Hindlimb muscle (tissue), 1 donor: ENCODE data around the gene EYS. TPM values are rescaled to one million over a fixed set of nuclear protein-coding genes. Genes with fewer than 3 reads are reported as not detected.
"Not testable (repeated sequence)": the region's sequence is repeated elsewhere in the genome, so short reads cannot be mapped to it uniquely, and the experiment has no call there.

Source experiments
- DNase-seq: peaks from one replicate; pipeline ENCODE4 v3.0.0-alpha.2; 2013
- polyA plus RNA-seq: library from polyadenylated mRNA; unstranded; fragments of 120-200 nt; gene quantifications from one replicate; pipeline ENCODE4 v1.2.1, GENCODE V29; 2013; ENCODE audit not compliant: insufficient read length

EYS gene
- polyA plus RNA-seq, 1 donor: 0.59 TPM

GRCh38 chr6:63805345-63805744 is 1901.7 kb downstream of the EYS start:
- no peak for DNase-seq

DNA sequence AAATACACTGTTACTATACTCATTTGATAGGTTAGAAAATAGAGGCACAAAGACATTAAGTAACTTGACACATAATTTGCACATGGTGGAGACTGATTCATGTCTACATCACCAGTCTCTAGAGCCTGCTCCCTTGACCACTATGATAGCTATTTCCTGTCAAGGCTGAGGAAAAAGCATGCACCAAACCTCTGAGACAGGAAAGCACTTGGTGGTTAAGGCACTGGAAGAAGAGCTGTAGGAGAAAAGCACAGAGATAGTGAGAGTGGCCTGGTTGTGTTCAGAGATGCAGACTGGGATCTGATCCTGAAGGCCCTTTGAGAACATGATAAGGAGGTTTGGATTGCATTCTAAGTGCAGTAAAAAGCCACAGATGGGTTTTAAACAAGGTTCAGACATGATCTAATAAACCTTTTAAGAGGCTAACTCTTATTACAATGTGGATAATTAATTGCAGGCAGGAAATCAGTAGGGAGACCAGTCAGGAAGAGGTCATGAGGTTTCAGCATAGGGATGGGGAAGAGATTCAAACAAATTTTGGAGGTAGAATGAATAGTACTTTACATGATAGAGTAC is 1902.6 kb downstream of the EYS start:
- no peak for DNase-seq

DNA sequence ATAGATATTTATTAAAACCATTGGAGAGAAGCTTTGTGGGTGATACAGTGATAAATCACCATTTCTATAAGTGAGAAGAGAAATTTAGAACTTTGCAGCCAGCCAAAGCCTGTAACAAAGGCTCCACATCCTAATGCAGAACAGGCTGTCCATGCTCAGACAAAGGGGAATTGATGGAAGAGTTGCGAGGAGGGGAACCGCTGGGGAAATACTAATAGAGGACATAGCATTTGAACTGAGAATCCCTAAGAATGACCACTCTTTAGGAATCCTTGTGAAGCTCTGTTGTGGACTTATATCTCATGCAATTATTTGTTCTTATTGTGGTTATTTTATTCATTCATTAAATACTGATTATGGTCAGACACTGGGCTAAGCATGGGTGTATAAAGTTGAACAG is 1903.7 kb downstream of the EYS start:
- no peak for DNase-seq

GRCh38 chr6:63802606-63803206 is 1904.3 kb downstream of the EYS start:
- no peak for DNase-seq

DNA sequence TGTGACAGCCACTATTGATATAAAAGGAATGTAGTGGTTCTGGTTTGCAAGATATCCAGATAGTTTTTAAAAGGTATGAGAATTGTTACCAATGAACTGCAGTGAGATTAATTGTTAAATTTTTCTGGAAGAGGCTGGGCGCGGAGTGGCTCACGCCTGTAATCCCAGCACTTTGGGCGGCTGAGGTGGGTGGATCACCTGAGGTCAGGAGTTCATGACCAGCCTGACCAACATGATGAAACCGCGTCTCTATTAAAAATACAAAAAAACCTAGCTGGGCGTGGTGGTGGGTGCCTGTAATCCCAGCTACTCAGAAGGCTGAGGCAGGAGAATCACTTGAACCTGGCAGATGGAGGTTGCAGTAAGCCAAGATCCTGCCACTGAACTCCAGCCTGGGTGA is 1906.6 kb downstream of the EYS start:
- DNase-seq: not testable (repeated sequence)

GRCh38 chr6:63799813-63800212 is 1907.2 kb downstream of the EYS start:
- no peak for DNase-seq

- no peak for DNase-seq
Measured at GRCh38 chr6:63799313-63799712, 1907.7 kb downstream of the EYS start.

GRCh38 chr6:63798378-63798777 is 1908.6 kb downstream of the EYS start:
- no peak for DNase-seq

- DNase-seq: no peak
Measured at GRCh38 chr6:63797721-63798120, 1909.3 kb downstream of the EYS start.

DNA sequence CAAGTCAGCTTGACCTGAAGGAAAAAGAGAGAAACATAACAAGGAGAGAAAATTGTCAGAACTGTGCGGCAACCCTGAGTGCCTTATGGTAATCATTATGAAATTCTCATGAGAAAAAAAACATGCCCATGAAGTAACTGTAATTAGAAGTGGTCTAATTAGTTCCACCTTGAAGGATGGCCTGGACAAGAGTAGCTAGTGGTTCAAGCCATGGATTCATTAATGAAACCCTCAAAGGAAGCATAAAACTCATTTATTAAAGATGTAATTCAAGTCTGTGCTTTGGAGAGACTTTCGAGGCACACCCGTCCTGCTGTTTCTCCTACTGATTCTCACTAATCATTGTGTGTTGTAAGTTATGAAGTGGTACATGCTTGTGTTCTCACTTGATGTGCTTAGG is 1911.2 kb downstream of the EYS start:
- DNase-seq: no peak

GRCh38 chr6:63795006-63795405 is 1912.0 kb downstream of the EYS start:
- no peak for DNase-seq

- no peak for DNase-seq
Measured at GRCh38 chr6:63793465-63794137, 1913.4 kb downstream of the EYS start.

- DNase-seq: no peak
Measured at GRCh38 chr6:63792736-63793464, 1914.1 kb downstream of the EYS start.

DNA sequence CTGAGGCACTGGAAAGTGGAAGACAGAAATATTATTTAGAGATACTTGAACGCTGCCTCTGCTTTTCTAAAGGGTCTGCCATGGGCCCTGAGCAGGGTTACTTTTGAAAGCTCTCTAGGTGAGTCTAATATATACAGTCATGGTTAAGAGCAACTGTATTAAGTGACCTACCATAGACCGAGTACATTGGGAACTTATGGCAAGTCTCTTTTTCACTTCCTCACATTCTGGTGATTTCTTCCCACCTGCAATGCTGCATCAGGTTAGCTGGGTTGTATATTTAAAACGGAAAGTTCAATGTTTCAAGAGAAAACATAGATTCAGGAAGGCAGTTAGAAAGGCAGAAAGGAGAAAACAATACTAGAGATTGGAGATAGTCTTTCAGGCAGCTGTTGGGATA is 1916.7 kb downstream of the EYS start:
- no peak for DNase-seq

DNA sequence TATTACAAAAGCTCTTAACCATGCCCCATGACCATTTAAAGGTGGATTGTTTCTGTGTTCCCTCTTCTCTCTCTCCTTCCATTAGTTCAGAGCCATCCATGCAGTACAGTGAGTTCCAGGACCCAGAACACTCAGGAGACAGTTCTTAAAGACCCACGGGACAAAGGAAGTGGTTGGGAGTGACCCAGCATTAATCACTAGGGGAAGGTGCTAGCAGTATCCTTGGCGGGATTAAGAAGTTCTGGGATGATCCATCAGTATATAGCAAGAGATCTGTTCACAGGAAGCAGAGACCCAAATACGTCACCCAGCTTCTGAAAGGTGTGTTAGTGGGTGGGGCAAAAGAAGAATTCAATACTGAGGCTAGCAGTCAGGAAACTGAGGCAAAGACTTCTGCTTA is 1917.3 kb downstream of the EYS start:
- no peak for DNase-seq

GRCh38 chr6:63788569-63788968 is 1918.5 kb downstream of the EYS start:
- DNase-seq: no peak

GRCh38 chr6:63787021-63787420 is 1920.0 kb downstream of the EYS start:
- DNase-seq: no peak

DNA sequence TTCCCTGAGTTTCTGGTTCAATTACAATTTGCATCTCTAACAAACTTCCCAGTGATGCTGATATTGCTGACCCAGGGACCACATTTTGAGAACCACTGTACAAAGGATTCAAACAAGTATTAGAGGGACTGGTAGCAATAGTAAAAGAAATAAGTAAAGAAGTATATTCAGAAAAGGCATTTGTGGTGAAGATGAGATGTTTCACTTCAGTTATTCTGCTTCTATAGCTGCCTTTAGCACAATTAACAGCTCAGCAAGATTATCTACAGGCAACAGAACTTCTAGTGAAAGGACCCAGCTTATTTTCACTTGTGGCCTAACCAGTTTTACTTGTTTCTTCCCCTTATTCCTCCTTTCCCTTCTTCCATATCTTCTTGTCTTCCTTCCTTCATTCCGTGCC is 1922.0 kb downstream of the EYS start:
- no peak for DNase-seq

- no peak for DNase-seq
Measured at GRCh38 chr6:63783096-63783495, 1923.9 kb downstream of the EYS start.

- DNase-seq: no peak
Measured at GRCh38 chr6:63774961-63775360, 1932.1 kb downstream of the EYS start.

DNA sequence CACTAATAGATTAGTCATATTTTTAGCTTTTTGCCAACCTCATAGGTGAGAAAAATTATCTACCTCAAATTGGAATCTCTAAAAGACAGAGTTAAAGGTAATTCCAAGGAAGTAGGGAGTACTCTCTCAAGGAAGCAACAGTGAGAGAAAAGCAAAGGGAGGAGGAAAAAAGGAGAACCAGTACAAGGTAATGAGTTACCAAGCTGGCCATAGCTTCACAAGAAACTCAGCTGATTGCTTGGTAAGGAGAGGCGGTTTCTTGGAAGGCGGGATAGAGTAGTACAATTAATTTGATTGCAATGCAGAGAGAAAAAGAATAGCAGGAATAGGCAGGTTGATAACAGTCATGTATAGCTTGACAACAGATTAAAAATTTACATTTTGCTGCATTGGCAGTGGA is 1933.8 kb downstream of the EYS start:
- DNase-seq: no peak

DNA sequence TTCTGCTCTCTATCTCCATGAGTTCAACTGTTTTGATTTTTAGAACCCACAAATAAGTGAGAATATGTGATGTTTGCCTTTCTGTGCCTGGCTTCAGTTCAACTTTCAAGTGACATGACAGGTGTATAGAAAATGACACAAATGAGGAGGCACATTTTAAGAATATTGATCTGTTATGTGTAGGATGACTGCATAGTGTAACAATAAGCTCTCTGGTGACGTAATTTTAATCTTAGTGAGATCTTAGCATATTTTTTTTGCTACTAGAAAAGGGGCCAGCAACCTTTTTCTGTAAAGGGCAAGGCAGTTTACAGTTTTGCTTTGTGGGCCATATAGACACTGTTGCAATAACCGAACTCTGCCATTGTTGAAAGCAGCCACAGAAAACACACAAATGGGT is 1941.2 kb downstream of the EYS start:
- DNase-seq: no peak

- DNase-seq: peak; percentile 26
Measured at GRCh38 chr6:63764318-63764916, 1942.6 kb downstream of the EYS start.
